ENCODE data around the gene PACRGL.

- TF ChIP-seq CTCF (IDR thresholded peaks at IDR 0.05) (no peak), POLR2A (IDR thresholded peaks at IDR 0.05) (no peak), EP300 (IDR thresholded peaks at IDR 0.05) (no peak)
Observed at GRCh38 chr4:20698820-20699219, 1.4 kb upstream of the PACRGL start.
